GM12865 (cell line): ENCODE measurements around the gene FUOM.
"Not testable (repeated sequence)": the region's sequence is repeated elsewhere in the genome, so short reads cannot be mapped to it uniquely, and the experiment has no call there.

Source experiments
- DNase-seq: peaks from one replicate; pipeline ENCODE4 v3.0.0; 2010; ENCODE audit warnings: low read depth
- H3K4me3 ChIP-seq: 2 replicates; pipeline ENCODE4 v1.5.1; 2011; ENCODE audit warnings: mild to moderate bottlenecking, low read depth, low read length, control low read depth
- TF ChIP-seq, protein P1 (sequence below): IDR thresholded peaks from 2 replicates; pipeline ENCODE4 v1.5.1; 2011; ENCODE audit warnings: low read length, control low read depth, low read depth, inconsistent platforms; ENCODE audit not compliant: insufficient read depth; ENCODE audit errors: missing control alignments

Gene FUOM

DNA sequence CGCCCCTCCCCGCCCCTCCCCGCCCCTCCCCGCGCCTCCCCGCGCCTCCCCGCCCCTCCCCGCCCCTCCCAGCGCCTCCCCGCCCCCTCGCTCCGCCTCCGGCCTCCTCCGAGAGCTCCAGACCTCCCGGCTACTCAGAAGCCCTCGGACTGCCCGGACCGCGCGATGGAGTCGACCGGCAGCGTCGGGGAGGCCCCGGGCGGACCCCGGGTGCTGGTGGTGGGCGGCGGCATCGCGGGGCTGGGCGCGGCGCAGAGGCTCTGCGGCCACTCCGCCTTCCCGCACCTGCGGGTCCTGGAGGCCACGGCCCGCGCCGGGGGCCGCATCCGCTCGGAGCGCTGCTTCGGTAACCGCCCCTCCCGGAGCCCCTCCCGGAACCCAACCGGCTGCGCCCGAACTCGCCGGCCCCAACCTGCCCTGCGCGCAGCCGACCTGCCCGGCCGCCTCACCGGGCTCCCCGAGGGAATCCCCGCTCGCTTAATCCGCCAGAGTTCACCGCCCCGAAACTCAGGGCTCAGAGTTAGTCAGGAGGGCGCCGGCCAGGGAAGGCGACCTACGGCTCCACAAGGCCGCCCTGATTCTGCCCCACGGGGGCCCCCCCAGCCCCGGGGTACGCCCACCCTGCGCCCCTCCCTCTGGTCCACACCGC, 21.5 kb upstream of the FUOM start, which contains the start of gene PAOX:
Gene PAOX (plus strand): TSS at position 111 of the 649 bp plus-strand sequence. CDS start 55 bp downstream, at position 166.
- peak; percentile 81 for DNase-seq
- peak within 1 kb of the TSS; percentile 76 for H3K4me3 ChIP-seq
- TF ChIP-seq, protein P1, sequence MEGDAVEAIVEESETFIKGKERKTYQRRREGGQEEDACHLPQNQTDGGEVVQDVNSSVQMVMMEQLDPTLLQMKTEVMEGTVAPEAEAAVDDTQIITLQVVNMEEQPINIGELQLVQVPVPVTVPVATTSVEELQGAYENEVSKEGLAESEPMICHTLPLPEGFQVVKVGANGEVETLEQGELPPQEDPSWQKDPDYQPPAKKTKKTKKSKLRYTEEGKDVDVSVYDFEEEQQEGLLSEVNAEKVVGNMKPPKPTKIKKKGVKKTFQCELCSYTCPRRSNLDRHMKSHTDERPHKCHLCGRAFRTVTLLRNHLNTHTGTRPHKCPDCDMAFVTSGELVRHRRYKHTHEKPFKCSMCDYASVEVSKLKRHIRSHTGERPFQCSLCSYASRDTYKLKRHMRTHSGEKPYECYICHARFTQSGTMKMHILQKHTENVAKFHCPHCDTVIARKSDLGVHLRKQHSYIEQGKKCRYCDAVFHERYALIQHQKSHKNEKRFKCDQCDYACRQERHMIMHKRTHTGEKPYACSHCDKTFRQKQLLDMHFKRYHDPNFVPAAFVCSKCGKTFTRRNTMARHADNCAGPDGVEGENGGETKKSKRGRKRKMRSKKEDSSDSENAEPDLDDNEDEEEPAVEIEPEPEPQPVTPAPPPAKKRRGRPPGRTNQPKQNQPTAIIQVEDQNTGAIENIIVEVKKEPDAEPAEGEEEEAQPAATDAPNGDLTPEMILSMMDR, result no peak

DNA sequence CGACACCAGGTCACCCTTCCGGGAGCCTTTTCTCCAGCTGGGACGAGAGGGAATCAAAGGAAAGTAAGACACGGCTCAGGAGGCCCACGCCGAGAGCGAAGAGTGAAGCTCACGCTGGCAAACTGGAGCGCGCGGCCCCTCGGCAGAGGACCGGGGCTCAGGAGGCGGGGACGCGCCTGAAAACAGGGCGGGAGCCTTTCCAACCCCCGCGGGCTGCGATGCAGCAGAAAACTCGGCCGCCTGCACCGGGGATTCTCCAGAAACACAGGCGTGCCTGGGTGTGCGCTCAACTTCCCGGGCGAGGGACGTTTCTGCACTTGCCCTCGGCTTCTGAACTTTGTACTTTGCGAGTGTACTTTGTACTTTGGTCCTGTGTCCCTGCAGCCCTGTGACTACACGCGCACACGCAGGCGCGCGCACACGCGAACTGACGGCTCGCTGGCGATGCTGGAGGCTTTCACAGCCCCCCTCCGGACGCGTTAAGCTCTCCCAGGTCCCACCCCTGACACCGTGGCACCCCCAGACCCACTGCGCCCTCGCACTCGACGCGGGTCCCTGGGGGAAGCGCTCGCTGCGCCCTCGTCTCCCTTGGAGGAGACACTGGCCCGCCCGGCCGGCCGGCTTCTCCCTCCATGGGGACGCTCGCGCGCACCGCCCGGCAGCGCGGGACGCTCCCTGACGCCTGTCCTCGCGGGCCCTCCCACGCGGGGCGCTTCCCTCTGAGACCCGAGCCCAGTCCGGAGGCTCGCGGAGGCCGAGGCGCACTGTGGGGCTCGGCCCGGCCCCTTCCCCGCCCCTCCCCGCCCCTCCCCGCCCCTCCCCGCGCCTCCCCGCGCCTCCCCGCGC, 20.7 kb upstream of the FUOM start:
- DNase-seq, result peak; percentile 60
- peak overlapping the region; percentile 76 for H3K4me3 ChIP-seq
- TF ChIP-seq, protein P1, result no peak

DNA sequence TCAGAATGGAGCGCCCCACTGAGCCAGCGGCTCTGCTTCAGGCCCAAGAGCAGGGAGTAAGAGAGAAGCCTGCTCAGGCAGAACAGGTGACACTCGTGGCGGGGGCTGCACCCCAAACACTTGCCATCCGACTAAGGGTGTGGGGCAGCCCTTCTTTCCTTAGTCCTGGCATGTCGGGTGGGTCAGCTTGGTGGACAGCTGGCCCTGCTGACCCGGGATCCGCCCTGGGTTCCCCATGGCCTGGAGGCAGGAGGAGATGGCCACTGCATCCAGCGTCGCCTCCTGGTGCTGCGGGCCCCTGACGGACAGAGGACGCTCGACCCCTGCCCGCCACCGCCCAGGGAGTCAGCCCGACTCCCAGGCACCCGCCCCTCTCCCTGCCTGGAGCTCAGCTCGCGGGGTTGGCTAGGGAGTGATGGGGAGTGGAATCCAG, 20.0 kb upstream of the FUOM start:
- peak overlapping the region; percentile 76 for H3K4me3 ChIP-seq
- TF ChIP-seq, protein P1, result no peak
- no peak for DNase-seq

DNA sequence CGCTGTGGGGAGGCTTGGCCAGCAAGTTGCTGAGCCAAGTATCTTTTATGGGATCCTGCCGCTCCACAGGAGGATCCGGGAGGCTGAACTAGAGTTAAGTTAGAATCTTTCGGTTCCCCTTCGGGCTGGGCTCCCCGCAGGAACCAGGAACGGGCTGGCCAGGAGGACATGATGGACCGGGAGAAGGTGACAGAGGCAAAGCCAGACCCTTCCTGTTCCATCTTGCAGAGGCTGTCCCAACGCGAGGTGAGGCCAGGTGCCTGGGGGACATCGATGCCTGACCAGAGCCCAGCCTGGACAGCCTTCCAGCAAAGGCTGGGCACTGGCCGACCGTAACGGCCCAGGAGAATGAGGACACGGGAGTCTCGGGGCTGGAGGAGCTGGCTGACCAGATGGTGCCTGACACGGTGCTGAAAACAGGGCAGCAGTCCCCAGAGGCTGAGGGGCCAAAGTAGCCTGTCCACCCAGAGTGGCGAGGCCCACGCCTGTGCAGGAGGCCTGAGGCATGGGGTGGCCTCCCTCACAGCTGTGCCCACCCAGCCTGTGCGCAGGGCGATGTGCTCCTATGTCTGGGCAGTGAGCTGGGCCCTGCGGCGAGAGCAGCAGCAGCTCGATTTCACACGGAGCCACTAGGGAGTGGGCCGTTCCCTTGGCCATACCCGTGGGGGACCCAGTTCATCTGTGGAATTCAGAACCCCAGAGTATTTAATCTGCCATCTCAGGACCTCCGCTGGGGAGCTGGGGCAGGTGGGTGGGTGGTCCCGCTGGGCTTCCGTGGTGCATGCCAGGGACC, 19.4 kb upstream of the FUOM start:
- TF ChIP-seq, protein P1, result no peak
- H3K4me3 ChIP-seq, result no peak overlapping the region
- no peak for DNase-seq

DNA sequence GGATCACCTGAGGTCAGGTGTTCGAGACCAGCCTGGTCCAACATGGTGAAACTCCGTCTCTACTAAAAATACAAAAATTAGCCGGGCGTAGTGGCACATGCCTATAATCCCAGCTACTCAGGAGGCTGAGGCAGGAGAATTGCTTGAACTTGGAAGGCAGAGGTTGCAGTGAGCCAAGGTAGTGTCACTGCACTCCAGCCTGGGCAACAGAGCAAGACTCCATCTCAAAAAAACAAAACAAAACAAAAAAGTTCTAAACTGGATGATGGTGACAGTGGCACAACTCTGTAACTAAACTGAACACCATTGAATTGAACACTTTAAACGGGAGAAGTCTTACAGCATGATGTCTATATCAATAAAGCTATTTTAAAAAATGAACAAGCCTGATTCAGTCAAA, 18.4 kb upstream of the FUOM start:
- not testable (repeated sequence) for DNase-seq, H3K4me3 ChIP-seq

DNA sequence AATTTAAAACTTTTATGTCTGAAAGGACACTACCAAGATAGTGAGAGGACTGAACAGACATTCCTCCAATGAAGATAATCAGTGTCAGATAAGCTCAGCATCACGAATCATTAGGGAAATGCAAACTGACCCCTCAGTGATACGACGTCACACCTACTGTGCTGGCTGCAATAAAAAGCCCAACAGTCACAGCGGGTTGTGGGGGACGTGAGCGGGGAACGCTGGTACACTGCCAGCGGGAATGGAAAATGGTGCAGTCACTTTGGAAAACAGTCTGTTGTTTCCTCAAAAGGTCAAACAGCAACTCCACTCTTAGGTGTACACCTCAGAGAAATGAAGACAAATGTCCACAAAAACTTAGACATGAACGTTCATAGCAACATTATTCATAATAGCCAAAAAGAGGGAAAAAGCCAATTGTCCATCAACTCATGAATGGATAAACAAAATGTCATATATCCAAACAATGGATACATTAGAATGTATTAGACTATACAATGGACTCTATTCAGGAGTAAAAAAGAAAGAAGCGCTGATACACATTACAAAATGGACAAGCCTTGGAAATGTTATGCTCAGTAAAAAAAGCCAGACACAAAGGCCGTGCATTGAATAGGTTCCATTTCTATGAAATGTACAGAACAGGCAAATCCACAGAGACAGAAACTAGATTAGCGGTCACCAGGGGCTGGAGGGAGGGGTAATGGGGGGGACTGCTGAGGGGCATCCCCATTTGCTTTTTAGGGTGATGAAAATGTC, 17.7 kb upstream of the FUOM start:
- DNase-seq, result no peak
- H3K4me3 ChIP-seq, result no peak overlapping the region
- TF ChIP-seq, protein P1, result no peak
